ENCODE data around the gene SLC25A4.
A peak's percentile ranks its signal among the peaks of the same experiment; 100 is the strongest.
"Not testable (repeated sequence)": the region's sequence is repeated elsewhere in the genome, so short reads cannot be mapped to it uniquely, and the experiment has no call there.

Gene SLC25A4

GRCh38 chr4:185183622-185184281 lies 40.7 kb downstream of the SLC25A4 start:
- DNase-seq (ENCODE audit: low spot score) = peak; percentile 75

- DNase-seq (ENCODE audit: low spot score) = no peak
Measured at GRCh38 chr4:185186769-185187168, 43.7 kb downstream of the SLC25A4 start.

- DNase-seq (ENCODE audit: low spot score) = no peak
Measured at GRCh38 chr4:185189606-185190305, 46.7 kb downstream of the SLC25A4 start.

- DNase-seq (ENCODE audit: low spot score) = no peak
Measured at GRCh38 chr4:185190306-185190856, 47.3 kb downstream of the SLC25A4 start.

- DNase-seq (ENCODE audit: low spot score) = no peak
Measured at GRCh38 chr4:185192059-185192458, 49.0 kb downstream of the SLC25A4 start.

- DNase-seq (ENCODE audit: low spot score) = no peak
Measured at GRCh38 chr4:185194924-185195888, 52.1 kb downstream of the SLC25A4 start.

- DNase-seq (ENCODE audit: low spot score) = peak; percentile 55
Measured at GRCh38 chr4:185196437-185196836, 53.4 kb downstream of the SLC25A4 start.

- DNase-seq (ENCODE audit: low spot score) = not testable (repeated sequence)
Measured at GRCh38 chr4:185198189-185198588, 55.1 kb downstream of the SLC25A4 start.

Data from SW480 (cell line).